A549 (cell line): Measurements from ENCODE around the gene LYPD6B.

Source experiments
- EP300 ChIP-seq, 2 experiments: fragments of >200 bp; sonication (Bioruptor Twin); formaldehyde crosslinking; IDR thresholded peaks; 2 replicates in 1 of 2; 3 replicates in 1 of 2; pipeline ENCODE4 v1.6.1; 2016 to 2017
- MAFK ChIP-seq: fragments of 450-650 bp; IDR thresholded peaks from 2 replicates; pipeline ENCODE4 v1.6.1; 2014; ENCODE audit not compliant: partially characterized antibody
- POLR2A ChIP-seq: IDR thresholded peaks from 2 replicates; pipeline ENCODE4 v1.6.1; 2012; ENCODE audit warnings: mild to moderate bottlenecking, low read length
- TF ChIP-seq, protein P1 (sequence below): IDR thresholded peaks from 2 replicates; pipeline ENCODE4 v1.6.1; 2012

GRCh38 chr2:149246186-149246585, 207.7 kb downstream of the LYPD6B start:
- TF ChIP-seq, protein P1, sequence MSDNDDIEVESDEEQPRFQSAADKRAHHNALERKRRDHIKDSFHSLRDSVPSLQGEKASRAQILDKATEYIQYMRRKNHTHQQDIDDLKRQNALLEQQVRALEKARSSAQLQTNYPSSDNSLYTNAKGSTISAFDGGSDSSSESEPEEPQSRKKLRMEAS = no peak
- TF ChIP-seq MAFK = no peak
- no peak for TF ChIP-seq POLR2A
- TF ChIP-seq EP300 (IDR thresholded peaks at IDR 0.05) = no peak
